Measurements from ENCODE around the gene PMFBP1.

- TF ChIP-seq, protein P1, sequence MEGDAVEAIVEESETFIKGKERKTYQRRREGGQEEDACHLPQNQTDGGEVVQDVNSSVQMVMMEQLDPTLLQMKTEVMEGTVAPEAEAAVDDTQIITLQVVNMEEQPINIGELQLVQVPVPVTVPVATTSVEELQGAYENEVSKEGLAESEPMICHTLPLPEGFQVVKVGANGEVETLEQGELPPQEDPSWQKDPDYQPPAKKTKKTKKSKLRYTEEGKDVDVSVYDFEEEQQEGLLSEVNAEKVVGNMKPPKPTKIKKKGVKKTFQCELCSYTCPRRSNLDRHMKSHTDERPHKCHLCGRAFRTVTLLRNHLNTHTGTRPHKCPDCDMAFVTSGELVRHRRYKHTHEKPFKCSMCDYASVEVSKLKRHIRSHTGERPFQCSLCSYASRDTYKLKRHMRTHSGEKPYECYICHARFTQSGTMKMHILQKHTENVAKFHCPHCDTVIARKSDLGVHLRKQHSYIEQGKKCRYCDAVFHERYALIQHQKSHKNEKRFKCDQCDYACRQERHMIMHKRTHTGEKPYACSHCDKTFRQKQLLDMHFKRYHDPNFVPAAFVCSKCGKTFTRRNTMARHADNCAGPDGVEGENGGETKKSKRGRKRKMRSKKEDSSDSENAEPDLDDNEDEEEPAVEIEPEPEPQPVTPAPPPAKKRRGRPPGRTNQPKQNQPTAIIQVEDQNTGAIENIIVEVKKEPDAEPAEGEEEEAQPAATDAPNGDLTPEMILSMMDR (IDR thresholded peaks at IDR 0.05; ENCODE audit: poor library complexity, severe bottlenecking), result no peak
- TF ChIP-seq POLR2AphosphoS5 (IDR thresholded peaks at IDR 0.05), result no peak
Measured at GRCh38 chr16:72132726-72133125, 39.2 kb downstream of the PMFBP1 start.
